ENCODE results near the gene MDN1.
A peak's percentile ranks its signal among the peaks of the same experiment; 100 is the strongest.
"Not testable (repeated sequence)": the region's sequence is repeated elsewhere in the genome, so short reads cannot be mapped to it uniquely, and the experiment has no call there.

The MDN1 gene

DNA sequence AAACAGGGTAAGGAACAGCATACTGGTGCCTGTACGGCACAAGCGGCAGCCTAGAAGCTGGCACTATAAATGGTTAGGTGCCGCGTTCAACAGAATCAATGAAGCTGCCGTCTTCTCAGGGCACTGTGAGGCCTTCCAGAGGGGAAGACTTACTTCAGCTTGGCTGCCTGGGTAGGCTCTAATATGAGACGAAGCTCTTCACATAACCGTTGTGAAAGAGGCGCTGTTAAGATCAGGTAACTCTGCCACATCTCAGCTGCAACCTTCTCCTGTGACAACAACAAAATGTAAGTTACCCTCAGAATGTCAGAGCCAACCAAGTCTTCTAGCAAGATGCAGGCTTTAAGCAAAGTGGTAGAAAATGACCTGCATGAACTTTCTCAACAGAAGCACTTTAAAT, 169.0 kb downstream of the MDN1 start:
- DNase-seq (ENCODE audit: low read depth) = no peak

DNA sequence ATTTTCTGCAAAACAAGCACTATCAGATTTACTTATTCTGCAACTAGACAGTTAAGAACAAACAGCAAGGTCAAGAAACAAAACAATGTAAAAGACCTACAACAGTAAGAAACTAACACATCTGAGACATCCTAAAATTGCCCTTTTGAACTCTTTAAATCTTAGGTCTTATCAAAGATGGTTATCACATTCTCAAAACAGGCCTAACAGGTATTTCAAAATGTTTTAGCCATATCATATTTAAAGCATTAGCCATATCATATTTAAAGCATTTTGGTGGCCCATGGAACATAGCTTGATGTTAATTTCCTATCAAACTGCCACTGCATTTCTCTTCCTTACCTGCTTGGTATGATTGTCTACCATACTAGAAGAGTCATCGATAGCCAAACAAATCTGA, 169.9 kb downstream of the MDN1 start:
- DNase-seq (ENCODE audit: low read depth) = no peak

DNA sequence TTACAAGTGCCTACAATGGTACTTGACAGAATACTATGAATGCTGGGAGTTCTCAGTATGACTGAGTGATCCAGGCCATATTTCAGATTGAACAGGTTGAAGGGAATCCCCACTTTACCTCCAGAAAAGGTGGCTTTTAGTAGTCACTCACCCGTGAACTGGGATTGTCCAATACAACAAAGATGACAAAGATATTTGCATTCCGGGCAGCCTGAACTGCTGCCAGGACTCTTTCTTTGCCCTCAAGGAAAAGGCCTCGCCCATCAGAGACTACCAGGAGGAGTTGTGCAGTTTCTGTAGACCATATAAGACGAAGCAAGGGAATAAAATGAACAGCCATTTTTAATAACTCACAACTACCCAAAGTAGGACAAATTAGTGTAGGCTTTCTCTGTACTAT, 174.7 kb downstream of the MDN1 start:
- DNase-seq (ENCODE audit: low read depth) = no peak

DNA sequence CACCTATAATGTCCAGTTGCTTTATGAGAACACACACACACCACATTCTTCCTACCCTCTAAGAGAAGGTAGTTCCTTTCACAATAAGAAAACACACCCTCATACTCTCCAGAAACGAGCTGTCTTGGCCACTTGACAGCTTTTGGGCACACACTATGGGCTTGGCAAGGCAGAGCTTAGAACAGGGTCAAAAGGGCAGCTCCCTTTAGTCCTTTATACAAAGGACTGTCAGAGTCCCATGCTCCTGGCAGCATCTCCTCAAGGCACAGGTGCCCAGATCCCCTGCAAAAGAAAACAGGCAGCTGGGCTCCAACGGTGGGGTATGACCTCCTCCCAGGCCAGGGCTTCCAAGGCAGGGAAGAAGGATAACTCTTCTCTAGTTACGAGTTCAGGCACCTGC, 176.2 kb downstream of the MDN1 start:
- DNase-seq (ENCODE audit: low read depth) = no peak

DNA sequence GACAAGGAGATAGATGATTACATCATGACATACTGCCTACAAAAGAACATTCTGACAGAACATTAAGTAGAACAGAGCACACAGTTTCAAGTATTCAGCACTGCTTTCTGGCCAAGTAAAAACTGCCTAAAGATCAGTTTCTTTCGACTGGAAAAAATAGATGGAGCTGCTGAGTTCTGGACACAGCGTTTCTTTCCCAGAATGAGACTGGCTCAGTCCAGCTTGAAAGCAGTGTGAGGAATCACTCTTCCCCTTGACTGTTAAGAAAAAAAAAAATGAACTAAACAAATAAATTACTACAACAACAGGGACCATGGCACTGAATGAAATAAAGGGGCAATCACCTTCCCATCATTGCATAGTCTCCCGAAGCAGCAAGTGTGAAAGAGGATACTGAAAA, 176.6 kb downstream of the MDN1 start:
- no peak for DNase-seq (ENCODE audit: low read depth)

DNA sequence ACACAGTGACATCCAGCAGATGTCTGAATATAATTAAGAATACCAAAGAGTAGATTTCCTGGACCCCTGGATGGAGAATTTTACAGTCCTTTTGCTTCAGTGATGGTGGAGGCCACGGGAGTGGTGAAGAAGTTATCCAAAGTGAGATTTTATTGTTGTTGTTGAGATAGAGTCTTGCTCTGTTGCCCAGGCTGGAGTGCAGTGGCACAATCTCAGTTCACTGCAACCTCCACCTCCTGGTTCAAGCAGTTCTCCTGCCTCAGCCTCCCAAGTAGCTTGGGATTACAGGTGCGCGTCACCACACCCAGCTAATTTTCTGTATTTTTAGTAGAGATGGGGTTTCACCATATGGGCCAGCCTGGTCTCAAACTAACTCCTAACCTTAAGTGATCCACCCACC, 178.0 kb downstream of the MDN1 start:
- DNase-seq (ENCODE audit: low read depth) = not testable (repeated sequence)

DNA sequence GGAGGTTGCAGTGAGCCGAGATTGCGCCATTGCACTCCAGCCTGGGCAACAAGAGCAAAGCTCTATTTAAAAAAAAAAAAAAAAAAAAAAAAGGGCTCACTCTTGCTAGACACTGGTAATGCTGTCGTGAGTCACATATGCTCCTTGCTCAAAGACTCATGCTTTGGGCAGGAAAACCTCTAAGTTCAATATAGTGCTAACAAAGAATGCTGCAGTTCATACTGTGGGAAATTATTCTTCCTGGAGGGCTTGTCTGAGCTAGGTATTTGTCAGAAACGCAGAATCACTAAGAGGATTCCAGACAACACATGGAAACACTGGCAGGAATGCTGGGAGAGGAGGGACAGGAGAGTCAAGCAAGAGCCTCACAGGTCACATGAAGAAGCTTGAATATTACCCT, 178.8 kb downstream of the MDN1 start:
- no peak for DNase-seq (ENCODE audit: low read depth)

DNA sequence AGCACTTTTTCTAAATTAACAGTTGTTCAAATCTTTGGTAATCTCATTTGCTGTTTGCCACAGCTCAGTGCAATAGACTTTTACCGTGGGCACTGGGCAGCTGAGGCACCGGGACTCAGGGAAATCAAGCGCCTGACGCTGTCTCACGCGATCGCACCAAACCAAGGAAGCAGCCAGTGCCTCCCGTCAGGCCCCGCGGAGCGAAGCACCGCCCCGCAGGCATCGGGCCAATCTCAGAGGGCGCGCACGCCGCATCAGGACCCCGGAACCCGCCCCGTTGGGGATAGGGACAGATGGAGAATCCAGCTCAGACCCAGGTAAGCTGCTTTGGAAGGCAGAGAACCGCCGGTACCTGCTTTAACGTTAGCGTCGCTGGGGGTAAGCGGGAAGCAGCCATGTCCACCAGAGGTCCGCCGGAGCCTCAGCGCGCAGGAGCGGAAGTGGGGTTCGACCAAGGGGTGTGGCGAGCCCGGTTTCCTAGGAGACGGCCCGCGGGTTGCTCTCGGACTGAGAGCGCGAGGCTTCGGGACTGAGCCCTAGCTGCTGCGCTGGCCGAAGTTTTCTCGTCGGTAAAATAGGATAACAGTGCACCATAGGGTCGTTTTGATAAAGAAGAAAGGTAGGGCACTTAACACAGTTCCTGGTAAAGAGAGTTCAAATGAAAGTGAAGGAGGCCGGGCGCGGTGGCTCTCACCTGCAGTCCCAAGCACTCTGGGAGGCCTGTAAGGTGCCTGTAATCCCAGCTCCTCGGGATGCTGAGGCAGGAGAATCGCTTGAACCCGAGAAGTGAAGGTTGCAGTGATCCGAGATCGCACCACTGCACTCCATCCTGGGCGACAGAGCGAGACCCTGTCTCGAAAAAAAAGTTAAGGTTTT, 181.0 kb downstream of the MDN1 start, which contains the start of gene LYRM2:
TSS of gene LYRM2 (minus strand) at position 428 of the 876 bp plus-strand sequence. CDS start at position 397, 31 bp downstream.
- DNase-seq (ENCODE audit: low read depth) = peak; percentile 80

DNA sequence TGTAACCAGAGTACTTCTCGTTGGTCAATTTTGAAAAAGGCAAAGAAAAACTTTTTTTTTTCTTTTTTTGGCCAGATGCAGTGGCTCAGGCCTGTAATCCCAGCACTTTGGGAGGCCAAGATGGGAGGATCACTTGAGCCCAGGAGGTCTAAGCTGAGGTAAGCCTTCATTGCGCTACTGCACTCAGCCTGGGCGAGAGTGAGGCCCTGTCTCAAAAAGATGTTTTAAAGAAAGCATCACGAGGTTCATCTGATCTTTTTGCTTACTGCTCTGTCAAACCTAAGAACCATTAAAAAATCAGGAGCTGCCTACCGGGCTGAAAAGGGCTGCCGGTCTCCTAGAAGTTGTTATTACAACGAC, 181.7 kb downstream of the MDN1 start:
- DNase-seq (ENCODE audit: low read depth) = no peak

DNA sequence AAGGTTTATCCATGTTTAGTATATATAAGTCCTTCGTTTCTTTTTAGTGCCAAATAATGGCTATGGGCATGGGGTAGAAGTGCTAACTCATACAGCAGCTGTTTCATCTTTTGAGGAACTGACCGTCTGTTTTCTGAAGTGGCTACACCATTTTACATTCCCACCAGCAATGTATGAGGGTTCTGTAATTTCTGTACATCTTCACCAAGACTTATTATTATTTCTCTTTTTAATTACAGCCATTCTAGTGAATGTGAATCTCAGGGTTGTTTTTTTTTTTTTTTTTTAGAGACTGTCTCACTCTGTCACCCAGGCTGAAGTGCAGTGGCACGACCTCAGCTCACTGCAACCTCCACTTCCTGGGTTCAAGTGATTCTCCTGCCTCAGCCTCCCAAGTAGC, 183.2 kb downstream of the MDN1 start:
- not testable (repeated sequence) for DNase-seq (ENCODE audit: low read depth)

DNA sequence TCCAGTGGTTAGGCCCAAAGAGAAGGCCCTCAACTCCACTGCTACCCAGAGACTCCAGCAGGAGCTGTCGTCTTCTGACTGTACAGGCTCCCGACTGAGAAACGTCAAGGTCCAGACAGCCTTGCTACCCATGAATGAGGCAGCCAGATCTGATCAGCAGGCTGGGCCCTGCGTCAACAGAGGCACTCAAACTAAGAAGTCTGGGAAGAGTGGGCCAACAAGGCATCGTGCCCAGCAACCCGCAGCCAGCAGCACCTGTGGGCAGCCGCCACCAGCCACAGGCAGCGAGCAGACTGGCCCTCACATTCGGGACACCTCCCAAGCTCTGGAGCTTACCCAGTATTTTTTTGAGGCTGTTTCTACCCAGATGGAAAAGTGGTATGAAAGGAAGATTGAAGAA, 189.1 kb downstream of the MDN1 start:
- no peak for DNase-seq (ENCODE audit: low read depth)

DNA sequence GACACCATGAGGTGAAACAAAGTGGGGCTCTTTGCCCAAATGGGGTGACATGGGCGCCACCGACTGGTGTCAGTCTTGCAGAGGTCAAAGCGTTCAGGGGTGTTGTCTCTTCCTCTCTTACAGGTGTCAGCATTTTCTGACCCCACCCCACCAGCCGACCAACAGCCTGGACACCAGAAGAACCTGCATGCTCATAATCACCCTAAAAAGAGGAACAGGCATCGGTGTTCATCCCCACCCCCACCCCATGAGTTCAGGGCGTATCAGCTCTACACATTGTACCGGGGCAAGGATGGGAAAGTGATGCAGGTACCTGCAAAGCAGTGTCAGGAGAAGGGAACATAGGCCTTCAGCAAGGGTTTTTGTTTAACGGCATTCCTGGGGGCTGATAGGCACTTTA, 195.8 kb downstream of the MDN1 start:
- DNase-seq (ENCODE audit: low read depth) = no peak

DNA sequence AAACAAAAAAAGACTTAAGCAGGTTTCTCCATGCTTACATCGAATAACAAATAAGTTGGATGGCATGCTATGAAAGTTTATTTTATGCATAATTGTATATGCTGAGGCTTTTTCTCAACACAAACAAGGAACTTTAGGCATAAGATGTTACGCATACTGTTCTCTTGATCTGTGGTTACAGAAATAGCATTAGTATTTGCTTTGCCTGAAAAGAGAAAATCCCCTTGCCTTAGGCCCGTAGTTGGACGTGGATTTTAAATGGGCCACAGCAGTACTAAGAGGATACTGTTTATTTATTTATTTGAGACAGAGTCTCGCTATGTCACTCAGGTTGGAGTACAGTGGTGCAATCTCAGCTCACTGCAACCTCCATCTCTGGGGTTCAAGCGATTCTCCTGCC, 200.0 kb downstream of the MDN1 start:
- DNase-seq (ENCODE audit: low read depth) = no peak

DNA sequence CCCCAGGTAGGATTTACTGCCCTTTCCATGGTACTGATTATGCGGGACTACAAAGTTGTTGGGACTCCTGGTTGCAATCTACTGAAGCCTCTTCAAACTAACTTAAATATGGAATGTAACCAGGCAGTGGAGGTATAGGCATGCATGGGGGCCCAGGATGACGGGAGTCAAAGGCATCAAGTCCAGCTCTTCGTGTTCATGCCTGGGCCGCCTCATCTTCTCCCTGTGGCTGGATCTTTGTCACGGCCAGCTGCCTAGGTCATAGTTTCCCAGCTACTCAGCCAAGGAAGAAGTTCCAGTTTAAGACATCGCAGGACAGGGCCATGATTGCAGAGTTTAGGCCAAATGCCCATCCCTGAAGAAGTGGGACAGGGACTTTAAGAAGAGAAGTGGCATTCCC, 201.6 kb downstream of the MDN1 start:
- DNase-seq (ENCODE audit: low read depth) = no peak

DNA sequence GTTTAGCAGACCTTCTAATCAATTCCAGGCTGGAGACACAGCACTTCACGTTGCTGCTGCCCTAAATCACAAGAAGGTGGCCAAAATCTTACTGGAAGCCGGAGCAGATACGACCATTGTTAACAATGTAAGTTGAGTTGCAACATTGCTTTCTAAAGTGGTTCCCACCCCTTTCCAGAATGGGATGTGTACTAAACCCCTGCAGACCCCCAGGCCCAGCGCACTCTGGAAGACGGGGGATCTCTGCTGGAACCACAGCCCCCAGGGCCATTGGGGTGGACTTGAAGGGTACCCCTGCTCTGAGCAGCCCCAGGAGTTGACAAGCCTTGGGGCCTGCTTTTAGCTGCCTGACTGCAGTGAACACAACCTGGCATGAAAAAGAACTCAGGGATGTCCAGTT, 203.1 kb downstream of the MDN1 start:
- no peak for DNase-seq (ENCODE audit: low read depth)

DNA sequence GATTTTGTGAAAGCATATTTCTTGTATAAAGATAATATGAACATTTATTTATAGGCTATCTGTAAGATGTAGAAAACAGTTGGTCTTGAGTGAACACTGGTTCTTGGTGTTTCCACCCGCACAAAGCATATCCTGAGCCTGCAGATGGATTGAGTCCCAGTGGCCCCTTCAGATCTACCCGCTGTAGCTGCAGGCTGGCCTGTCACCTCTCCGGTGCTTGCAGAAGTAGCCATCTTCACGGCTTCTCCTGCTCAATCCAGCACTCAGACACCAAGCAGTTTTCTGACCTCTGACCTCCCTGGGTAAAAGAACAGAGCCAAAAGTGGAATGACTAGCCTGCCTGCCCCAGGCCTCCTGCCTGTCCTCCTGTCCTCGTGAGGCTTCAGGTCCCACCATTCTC, 203.7 kb downstream of the MDN1 start:
- no peak for DNase-seq (ENCODE audit: low read depth)

DNA sequence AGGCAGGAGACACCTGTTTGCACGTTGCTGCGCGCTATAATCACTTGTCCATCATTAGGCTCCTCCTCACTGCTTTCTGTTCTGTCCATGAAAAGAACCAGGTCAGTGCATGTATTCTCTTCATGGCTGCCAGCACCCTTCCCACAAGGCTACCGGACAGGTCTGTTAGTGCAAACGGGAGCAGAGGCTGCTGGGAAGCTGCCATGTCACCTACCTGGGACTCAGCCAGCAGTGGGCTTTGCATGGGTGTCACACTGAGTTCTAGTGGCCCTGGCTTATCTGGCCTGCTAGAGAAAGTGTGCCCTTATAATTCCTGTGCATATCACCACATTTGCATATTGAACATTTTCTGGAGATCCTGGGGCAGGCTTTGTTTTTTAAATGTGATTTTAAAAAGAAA, 205.8 kb downstream of the MDN1 start:
- no peak for DNase-seq (ENCODE audit: low read depth)

DNA sequence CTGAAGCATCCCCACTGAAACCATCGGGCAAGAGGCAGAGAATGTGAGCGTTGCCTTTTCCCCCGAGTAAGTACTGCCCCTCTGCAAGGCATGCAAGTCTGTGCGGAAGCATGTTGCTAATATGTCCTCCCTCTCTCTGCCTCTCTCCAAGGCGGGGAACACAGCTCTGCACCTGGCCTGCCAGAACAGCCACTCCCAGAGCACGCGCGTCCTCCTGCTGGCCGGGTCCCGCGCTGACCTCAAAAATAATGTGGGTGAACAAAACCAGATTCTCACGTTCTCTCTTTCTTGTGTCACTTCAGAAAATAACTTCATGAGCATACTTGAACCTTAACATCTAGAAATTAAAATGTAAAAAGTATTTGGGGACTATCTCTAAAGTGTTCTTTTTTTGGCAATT, 207.5 kb downstream of the MDN1 start:
- no peak for DNase-seq (ENCODE audit: low read depth)

DNA sequence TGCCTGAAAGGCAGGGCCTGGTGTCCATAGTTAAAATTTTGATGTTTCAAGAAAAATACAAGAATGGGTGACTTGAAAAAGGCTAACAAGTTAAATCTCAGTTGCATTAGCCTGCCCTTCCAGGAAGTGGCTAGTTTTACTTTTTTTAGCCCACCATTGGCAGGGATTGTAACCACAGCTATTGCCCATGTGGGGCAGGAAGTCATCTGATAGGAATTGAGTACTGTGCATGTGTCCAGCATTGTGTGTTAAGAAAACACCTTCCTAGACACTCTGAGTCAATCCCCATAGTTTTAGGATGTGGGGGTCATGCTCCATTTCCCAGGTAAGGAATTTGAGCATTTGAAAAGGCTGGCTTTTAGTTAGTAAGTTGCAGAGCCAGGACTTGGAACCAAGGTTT, 207.9 kb downstream of the MDN1 start:
- DNase-seq (ENCODE audit: low read depth) = no peak

DNA sequence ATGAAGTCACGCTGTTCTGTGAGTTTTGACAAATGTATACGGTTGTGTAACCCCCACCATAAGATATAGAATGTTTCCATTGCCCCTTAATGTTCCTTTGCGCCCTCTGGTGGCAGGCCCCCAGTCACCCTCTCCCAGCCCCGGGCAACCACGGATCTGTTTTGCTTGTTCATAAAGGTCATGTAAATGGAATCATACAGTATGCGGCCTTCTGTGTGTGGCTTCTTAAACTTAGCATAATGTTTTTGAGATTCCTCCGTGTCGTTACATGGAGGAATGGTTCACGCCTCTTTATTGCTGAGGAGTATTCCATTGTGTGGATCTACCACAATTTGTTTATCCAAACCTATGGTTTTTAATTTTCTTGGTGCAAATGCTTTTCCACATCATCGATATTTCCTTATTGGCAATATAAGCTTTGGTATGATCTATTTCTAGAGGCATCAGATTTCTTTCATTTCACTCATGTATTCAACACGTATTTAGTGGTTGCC, 209.4 kb downstream of the MDN1 start:
- DNase-seq (ENCODE audit: low read depth) = peak; percentile 38

DNA sequence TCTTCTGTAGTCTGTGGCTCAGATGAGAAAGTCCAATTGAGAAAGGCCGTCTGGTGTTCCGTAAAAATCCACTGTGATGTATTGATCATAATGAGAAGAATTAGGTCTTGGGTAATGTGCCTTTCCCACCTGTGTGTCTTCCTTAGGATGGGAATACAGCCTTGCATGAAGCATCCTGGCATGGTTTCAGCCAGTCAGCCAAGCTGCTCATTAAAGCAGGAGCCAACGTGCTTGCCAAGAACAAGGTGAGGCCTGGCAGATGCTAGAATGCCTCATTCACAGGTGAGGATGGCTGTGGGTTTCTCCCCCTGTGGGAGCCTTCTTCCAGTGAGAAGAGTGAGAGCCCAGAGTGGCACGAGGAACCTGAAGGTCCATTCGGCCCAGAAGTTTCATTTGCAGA, 213.7 kb downstream of the MDN1 start:
- no peak for DNase-seq (ENCODE audit: low read depth)

DNA sequence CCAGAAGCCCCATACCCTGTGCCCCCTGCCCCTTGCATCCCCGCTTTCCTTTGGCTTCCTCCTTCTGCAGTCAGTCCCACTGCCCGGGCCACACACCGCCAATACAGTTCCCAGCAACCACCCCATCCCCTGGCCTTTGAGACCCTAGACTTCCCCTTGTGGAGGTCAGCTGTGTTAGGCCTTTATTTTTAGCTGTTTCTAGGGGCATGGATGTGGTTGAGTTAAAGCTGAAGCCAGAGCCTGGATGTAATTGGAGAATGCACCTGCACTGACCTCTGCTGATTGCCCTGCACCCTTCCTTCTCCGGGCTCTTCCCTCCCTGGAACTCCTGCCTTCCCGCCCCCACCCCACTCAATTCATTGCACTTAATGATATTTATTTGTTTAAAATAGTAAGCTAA, 214.9 kb downstream of the MDN1 start:
- DNase-seq (ENCODE audit: low read depth) = no peak

DNA sequence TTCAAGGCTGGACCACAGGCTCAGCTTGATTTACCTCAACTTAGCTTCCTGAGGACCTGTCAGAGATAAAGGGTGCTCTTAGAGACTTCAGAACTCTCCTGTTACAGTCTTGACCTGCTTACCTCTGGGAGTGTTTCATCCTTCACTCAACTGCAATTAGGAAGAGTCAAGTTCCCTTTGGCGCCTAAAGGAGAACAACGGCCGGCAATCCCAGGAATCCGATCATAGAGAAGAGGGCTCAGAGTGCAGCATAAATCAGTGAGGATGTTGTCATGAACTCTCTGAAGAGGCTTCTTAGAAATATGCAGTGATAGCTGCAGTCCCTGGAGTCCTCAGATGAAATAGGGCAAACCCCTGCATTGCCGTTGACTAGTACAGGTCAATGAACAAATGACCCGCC, 217.4 kb downstream of the MDN1 start:
- no peak for DNase-seq (ENCODE audit: low read depth)

DNA sequence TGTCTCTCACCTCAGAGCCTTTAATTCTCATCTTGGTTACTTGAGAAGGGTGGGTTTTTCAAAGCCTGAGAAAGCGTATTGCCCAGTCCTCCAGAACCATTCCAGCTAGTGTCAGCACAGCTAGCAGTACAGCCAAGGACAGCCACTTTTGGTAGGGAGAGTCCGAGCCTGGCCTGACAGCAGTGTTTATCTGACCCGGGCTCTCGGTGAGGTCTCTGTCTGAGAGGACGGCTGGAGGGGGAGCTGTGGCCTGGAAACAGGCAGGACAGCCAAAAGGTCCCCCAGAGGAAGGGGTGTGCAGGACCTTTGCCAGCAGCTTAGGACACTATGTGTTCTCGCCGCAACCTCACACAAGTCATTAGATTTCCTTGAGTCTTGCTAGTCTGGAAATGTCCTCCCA, 219.9 kb downstream of the MDN1 start:
- no peak for DNase-seq (ENCODE audit: low read depth)
